RWPE1 (cell line): Measurements from ENCODE around the gene UBE3B.

ENCODE experiments used
- CTCF ChIA-PET: fragments of 350-600 bp; sonication (Branson Sonifier 250); formaldehyde crosslinking; extraction: SDS; loops from one replicate; lab custom pipeline; 2021; lab: Yijun Ruan, JAX
- POLR2A ChIA-PET: fragments of 400-600 bp; formaldehyde crosslinking; extraction: SDS; loops from one replicate; lab custom pipeline; 2020; ENCODE audit warnings: antibody characterized with exemption; ENCODE audit not compliant: low non-redundant PET; lab: Yijun Ruan, JAX
- DNase-seq: peaks from one replicate; pipeline ENCODE4 v3.0.0; 2012; ENCODE audit warnings: low spot score
- H3K27ac ChIP-seq: fragments of 450-650 bp; 2 replicates; pipeline ENCODE4 v1.5.1; 2017
- TF ChIP-seq, protein P1 (sequence below): fragments of 450-650 bp; conservative IDR thresholded peaks from 2 replicates; pipeline ENCODE4 v1.5.1; 2017; ENCODE audit warnings: low read depth, mild to moderate bottlenecking

UBE3B gene

DNA sequence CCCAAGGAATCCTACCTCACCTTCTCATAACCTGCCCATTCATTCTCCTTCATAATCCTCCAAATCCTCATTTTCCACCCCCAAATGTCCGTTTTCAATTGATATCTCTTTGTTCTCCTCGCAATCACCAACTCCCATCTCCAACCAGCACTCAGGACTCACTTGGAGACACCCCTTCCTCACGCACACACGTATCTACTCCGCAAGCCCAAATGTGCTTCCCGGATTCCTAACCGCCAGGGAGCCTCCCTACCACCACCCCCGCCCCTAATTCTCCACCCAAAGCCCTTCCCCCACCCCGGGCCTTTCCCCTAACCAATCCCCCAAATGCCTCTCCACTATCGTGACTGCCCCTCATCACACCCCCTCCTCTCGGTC, 638 bp upstream of the UBE3B start:
- DNase-seq, result no peak
- peak overlapping the region; percentile 86 for H3K27ac ChIP-seq
- POLR2A ChIA-PET, result interaction anchor here (0.6 to 1.3 kb wide), 2 partner anchors 49 to 1112 kb away, joined by 3 to 4 read pairs; no protein-coding TSS in a partner anchor
- TF ChIP-seq, protein P1, sequence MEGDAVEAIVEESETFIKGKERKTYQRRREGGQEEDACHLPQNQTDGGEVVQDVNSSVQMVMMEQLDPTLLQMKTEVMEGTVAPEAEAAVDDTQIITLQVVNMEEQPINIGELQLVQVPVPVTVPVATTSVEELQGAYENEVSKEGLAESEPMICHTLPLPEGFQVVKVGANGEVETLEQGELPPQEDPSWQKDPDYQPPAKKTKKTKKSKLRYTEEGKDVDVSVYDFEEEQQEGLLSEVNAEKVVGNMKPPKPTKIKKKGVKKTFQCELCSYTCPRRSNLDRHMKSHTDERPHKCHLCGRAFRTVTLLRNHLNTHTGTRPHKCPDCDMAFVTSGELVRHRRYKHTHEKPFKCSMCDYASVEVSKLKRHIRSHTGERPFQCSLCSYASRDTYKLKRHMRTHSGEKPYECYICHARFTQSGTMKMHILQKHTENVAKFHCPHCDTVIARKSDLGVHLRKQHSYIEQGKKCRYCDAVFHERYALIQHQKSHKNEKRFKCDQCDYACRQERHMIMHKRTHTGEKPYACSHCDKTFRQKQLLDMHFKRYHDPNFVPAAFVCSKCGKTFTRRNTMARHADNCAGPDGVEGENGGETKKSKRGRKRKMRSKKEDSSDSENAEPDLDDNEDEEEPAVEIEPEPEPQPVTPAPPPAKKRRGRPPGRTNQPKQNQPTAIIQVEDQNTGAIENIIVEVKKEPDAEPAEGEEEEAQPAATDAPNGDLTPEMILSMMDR, result no peak
- CTCF ChIA-PET, result interaction anchor here (0.5 to 0.7 kb wide), 2 partner anchors 46 to 365 kb away, joined by 3 to 6 read pairs; no protein-coding TSS in a partner anchor

DNA sequence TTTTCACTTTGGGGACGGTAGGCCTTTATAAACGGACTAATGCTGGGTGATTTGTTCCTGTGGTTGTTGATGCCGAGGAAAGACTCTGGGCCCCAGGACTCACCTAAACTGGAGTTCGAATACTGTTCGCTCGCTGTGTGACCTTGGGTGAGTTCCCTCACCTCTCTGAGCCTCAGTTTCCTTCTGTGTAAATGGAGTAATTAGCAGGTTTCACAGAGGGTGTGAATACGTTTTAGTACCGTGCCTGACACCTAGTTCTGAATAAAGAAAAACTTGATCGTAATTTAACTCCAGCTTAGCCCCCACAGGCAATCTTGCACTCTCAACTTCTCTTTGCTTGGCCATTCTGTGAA, 505 bp downstream of the UBE3B start:
- TF ChIP-seq, protein P1, result no peak
- ChIA-PET CTCF (interaction anchor here (0.7 to 1.1 kb wide), 3 partner anchors 17 to 50 kb away, joined by 3 to 4 read pairs (median 3); no protein-coding TSS in a partner anchor), POLR2A (interaction anchor here (0.7 kb wide), 1 partner anchor 45 kb away, joined by 3 read pairs; no protein-coding TSS in a partner anchor)
- no peak for DNase-seq
- peak overlapping the region; percentile 86 for H3K27ac ChIP-seq

DNA sequence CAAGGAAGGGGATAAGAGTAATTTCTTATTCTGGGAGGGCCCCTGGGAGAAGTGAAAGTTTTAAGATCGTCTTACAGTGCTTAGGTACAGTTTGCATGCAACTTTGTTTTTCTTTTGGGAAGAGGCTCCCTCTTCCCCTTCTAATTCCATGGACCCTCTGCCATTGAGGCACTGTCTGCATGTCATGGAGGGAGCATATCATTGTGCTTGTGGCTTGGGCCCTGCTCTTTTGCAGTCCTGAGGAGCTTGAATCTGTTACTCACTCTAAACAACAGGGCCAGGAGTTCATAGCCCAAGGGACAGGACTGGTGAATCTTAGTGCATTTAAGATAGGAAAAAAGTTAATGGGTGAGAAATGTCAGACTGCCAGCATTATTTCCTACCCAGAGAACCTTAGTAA, 2.3 kb downstream of the UBE3B start:
- POLR2A ChIA-PET, result interaction anchor here (0.5 kb wide), 1 partner anchor 941 kb away, joined by 3 read pairs; no protein-coding TSS in a partner anchor
- CTCF ChIA-PET, result interaction anchor here (0.6 kb wide), 1 partner anchor 352 kb away, joined by 3 read pairs; no protein-coding TSS in a partner anchor

DNA sequence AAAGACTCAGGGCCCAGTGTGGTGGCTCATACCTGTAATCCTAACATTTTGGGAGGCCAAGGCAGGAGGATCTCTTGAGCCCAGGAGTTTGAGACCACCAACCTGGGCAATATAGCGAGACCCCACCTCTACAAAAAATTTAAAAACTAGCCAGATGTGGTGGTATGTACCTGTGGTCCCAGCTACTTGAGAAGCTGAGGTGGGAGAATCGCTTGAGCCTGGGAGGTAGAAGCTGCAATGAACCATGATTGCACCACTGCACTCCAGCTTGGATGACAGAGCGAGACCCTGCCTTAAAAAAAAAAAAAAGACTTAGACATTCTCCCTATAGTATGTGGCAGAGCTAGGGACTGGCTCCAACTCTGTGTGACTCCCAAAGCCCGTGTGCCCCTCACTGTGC, 2.9 kb downstream of the UBE3B start:
- ChIA-PET CTCF (no interaction called here), POLR2A (interaction anchor here (0.5 kb wide), 1 partner anchor 940 kb away, joined by 3 read pairs; no protein-coding TSS in a partner anchor)
- no peak overlapping the region for H3K27ac ChIP-seq
- TF ChIP-seq, protein P1, result no peak
- DNase-seq, result no peak

More for the DNA sequence above, 2.3 kb downstream of the UBE3B start:
- no peak overlapping the region for H3K27ac ChIP-seq
- no peak for DNase-seq
- TF ChIP-seq, protein P1, result no peak

DNA sequence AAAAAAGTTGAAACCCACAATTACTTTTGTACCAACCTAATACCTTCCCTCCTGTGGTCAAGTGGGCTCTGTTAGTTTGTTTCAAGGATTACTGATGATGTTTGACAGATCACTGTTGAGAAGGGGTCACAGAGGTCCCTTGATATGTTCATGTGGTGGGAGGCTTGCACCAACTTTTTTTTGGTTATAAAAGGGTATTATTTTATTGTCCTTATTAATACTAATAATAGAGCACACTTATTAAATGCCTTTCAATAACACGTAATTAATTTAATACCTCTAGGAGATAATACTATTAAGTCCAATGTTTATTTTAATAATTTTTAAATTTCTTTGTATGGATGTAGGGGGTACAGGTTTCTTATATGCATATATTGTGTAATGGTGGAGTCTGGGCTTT, 4.4 kb downstream of the UBE3B start:
- CTCF ChIA-PET, result no interaction called here
- TF ChIP-seq, protein P1, result no peak
- no peak overlapping the region for H3K27ac ChIP-seq
- DNase-seq, result no peak
- POLR2A ChIA-PET, result no interaction called here

DNA sequence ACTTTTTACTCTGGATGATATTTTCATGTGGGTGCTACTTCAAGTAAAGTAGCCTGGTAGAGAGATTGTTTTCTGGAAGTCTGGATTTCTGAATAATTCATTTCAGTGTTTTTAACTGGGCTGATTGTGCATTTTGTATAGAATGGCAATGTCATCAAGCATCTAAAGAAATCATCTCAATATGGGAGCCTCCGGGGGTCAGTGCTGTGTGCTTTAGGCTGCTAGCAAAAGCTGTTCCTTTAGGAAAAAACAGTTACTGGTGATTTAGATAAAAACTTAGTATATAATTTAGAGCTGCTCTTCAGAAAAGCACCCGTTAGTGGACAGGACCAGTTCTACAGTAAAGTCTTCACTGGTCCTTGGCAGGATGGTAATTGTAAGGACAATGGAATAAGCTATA, 5.1 kb downstream of the UBE3B start:
- ChIA-PET CTCF (interaction anchor here (1.1 to 1.3 kb wide), 2 partner anchors 10 to 54 kb away, joined by 3 to 4 read pairs; no protein-coding TSS in a partner anchor), POLR2A (no interaction called here)
- TF ChIP-seq, protein P1, result no peak

More for the DNA sequence above, 5.1 kb downstream of the UBE3B start:
- no peak for DNase-seq
- H3K27ac ChIP-seq, result no peak overlapping the region
